Fibroblast of peridontal ligament (primary cell): ENCODE data around the gene TMEM63C.

Experiments used
- DNase-seq: peaks from one replicate; pipeline ENCODE4 v3.0.0-alpha.2; 2010; ENCODE audit errors: extremely low read depth

TMEM63C gene

GRCh38 chr14:77220246-77221017, 38.8 kb downstream of the TMEM63C start:
- no peak for DNase-seq

DNA sequence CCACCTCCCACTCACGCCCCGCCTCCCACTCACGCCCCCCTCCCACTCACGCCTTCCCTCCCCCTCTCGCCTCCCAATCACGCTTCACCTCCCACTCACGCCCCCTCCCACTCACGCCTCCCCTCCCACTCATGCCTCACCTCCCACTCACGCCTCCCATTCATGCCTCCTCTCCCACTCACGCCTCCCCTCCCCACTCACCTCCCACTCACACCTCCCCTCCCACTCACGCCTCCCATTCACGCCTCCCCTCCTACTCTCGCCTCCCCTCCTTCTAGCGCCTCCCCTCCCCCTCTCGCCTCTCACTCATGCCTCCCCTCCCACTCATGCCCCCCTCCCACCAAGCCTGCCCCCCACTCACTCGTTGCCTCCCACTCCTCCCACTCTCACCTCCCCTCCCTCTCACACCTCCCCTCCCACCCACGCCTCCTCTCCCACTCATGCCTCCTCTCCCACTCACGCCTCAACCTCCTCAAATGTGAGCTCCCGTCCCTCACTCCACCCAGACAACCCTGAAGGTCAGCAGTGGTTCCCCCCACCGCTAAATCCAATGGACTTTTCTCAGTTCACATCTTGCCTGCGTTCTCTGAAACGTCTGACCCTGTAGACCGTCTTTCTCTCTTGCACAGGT, 39.8 kb downstream of the TMEM63C start:
- no peak for DNase-seq

DNA sequence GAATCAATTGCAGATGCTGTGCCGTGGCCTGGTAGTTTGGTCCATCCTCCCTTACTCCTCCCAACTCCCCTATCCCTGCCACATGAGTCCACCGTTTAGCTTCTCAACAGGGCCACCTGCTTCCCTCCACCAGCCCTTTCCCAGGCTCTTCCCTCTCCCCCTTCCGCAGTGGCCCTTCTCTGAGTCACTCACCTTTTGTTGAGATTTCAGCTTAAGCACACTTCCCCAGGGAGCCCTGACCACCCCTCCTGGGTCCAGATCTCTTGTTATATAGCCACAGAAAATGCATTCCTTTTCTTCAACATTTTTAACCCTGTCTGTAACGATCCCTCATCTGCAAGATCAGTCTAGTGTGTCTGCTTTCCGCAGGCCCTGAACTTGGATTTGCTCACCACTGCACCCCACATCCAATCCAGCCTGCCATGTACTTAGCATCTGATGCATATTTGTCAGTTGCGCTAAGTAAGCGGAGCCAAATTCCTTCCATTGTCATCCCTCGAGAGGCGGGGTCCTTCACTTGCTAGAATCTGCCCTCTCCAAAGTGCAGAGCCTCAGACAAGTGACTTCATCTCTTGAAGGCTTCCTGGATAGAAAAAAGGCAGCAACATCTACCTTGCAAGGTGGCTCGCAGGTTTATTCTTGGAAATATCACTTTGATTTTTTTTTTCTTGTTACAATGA, 41.1 kb downstream of the TMEM63C start:
- DNase-seq: no peak

DNA sequence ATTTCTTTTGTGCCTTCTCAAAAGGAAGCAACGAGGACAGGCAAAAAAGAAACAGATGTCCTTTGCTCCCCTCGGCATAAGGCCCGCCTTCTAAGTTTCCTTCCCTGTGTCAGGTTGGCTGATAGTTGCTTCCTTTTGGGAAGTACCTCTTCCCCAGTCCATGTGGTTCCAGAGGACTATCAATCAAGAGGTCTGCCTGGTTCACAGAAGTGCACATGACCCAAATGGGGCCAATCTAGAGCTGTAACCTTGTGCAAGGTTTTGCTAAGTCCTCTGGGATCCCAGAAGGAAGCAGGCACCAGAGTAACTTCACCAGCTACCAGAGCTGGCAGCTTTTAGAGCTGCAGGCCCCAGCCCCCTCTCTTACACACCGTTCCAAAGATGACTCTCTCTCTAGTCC, 42.6 kb downstream of the TMEM63C start:
- DNase-seq: no peak

DNA sequence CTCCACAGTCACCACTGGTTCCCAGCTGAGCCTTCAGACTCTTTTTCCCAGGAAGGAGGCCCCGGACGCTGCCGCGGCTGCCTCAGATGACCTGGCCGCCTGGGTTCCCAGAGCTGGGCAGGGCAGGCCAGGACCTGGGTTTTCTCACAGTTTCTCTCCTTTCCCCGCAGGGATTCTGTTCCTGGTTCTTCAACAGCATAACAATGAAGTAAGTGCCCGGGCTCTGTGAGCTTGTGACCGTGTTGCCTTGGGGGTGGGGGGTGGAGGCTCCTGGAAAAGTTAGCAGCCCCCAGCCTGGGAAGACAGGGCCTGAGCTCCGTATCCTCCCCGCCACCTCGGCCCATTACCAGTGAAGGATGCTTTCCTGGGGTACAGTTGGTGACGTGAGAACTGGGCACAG, 43.7 kb downstream of the TMEM63C start:
- no peak for DNase-seq

GRCh38 chr14:77225892-77226557, 44.4 kb downstream of the TMEM63C start:
- DNase-seq: no peak

DNA sequence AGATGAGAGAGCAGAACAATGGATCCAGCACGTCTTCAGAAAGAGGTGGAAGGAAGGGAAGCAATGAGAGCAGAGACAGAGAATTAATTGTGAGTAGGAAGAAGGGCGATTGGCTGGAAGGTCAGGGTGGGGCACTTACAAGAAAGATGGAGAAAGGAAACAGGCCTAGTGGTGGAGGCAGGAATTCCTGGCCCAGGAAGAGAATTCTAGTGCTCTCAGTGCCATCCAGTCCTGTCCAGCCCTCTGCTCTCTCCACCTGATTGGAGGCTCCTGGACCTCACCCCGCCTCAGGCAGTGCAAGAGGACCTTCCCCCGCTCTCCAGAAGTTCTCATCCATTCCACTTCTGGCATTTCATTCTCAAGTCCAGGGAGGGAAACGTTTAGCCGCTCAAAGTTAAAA, 46.5 kb downstream of the TMEM63C start:
- DNase-seq: no peak

DNA sequence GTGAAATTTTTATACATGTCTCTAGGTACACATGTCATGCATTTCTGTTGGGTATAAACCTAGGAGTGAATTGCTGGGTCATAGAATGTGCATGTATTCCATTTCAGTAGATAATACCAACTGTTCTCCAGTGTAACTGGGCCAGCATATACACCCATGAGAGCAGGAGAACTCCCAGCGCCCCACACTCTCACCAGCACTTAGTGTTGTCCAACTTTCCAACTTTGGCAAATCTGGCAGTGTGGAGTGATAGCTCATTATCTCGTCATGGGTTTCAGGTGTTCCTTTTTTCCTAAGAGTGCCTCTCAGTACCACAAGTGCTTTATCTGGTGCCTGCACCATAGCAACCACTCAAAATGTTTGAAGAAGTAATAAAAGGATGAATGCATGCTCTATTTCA, 49.3 kb downstream of the TMEM63C start:
- no peak for DNase-seq

DNA sequence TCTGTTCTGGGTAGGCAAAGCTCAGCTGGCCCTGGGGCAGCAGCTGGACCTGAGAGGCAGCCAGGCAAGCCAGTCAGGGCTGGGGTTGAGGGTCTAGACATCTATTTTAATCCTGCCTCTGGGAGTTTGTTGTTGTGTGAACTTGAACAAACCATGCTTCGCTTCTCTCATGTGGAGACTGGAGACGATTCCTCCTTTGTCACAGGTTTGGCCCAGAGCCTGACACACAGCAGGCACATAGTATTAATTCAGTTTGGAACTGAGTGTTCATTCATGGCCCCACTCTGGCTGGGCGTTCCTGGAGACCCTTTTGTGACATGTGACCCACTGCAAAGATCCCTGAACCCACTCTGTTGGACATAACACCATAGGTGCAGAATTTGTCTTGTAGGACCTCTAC, 50.1 kb downstream of the TMEM63C start:
- no peak for DNase-seq

- DNase-seq: no peak
Measured at GRCh38 chr14:77236814-77237213, 55.2 kb downstream of the TMEM63C start.

GRCh38 chr14:77238356-77238755, 56.8 kb downstream of the TMEM63C start:
- no peak for DNase-seq

DNA sequence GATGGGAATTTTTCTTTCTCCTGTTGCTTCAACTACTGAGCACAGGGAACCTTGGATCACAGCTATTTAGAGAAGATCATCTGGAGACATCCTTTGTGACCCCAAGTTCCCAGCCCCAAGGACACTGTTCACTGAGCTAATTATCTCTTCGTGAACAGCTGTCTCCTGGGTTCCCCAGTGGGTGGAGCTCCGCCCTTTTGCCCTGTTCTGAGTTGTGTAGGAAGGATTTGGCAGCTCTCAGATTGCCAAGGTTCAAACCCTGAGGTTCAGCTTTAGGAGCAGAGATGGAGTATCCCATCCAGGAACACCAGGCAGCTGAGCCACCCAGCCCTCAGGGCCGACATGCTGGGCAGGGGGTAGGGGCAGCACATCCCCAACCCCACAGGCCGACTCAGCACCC, 57.4 kb downstream of the TMEM63C start:
- no peak for DNase-seq

DNA sequence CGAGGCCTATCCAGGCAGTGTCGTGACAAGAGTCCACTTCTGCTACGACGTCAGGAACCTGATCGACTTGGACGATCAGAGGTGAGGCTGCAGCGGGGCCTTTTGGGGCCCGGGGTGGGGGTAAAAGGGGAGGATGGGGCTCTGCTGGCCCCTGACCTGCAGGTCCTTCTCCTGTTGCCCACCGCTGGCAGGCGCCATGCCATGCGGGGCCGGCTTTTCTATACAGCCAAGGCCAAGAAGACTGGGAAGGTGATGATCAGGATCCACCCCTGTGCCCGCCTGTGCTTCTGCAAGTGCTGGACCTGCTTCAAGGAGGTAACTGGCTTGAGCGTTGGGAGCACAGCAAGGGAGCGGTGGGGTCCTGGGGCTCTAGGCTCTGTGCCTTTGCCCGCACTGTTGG, 57.8 kb downstream of the TMEM63C start:
- DNase-seq: no peak

DNA sequence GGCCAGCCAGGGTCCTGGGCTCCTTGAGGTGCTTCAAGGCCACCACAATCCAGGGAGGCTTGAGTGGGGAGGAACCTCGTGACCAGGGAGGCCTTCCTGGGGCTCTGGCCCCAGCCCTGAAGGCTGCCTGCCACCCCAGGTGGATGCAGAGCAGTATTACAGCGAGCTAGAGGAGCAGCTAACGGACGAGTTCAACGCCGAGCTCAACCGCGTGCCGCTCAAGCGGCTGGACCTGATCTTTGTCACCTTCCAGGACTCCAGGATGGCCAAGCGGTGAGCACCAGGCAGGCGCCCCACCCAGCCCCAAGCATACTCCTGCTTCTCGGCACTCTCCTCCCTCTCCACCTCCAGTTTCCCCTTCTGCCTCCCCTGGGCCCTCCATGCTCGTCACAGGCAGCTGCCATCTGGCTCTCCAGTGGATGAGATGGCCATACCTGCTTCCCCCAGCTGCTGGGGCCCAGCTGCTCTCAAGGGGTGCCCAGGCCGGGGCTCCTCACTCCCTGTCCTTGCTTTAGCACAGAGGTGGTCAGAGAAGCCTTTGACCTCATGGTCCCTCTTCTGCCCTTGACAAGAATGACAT, 58.8 kb downstream of the TMEM63C start:
- DNase-seq: no peak

- no peak for DNase-seq
Measured at GRCh38 chr14:77241955-77242354, 60.4 kb downstream of the TMEM63C start.

DNA sequence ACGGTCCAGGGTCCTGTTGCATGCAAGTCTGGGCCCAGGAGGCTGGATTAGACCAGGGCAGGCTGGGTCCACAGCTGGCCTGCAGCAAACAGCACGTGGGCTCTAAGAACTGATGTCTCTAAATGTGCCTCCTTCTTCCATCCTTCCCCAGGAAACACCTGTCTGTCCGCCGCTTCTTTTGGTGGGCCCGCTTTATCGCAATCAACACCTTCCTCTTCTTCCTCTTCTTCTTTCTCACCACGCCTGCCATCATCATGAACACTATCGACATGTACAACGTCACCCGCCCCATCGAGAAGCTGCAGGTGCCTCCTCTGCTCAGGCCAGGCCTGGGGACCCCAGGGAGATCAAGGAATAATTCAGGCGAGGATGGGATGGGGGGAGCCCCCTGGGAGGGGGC, 61.2 kb downstream of the TMEM63C start:
- DNase-seq: no peak

DNA sequence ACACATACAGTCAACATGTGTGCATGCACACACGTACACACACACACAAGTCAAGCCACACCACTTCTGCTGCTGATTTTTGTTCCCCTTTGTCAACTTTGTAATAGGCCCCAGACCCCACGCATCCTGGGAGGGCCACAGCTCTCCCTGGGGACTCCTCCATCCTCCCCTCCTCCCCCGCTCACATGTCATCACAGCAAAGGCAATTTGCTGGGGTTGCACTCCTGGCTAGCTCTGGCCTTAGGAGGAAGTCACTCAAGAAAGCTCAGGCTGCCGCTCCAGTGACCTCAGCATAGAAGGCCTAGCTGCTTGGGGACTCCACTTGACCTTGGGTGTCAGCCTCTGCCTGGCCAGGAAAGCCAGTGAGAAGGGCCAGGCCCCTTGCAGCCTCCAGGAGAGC, 62.3 kb downstream of the TMEM63C start:
- no peak for DNase-seq

GRCh38 chr14:77245820-77246219, 64.2 kb downstream of the TMEM63C start:
- DNase-seq: no peak

- DNase-seq: no peak
Measured at GRCh38 chr14:77246784-77247183, 65.2 kb downstream of the TMEM63C start.

- DNase-seq: no peak
Measured at GRCh38 chr14:77248666-77249065, 67.1 kb downstream of the TMEM63C start.

- DNase-seq: no peak
Measured at GRCh38 chr14:77249286-77249685, 67.7 kb downstream of the TMEM63C start.

GRCh38 chr14:77250927-77251326, 69.3 kb downstream of the TMEM63C start:
- DNase-seq: no peak
